Naive B cell (primary cell): ENCODE measurements around the gene NSFL1C. TPM values are rescaled to one million over a fixed set of nuclear protein-coding genes. Genes with fewer than 3 reads are reported as not detected.
"Not testable (repeated sequence)": the region's sequence is repeated elsewhere in the genome, so short reads cannot be mapped to it uniquely, and the experiment has no call there.

ENCODE experiments used
- ATAC-seq, 2 donors: fragments of 150-1000 bp; cut with Tn5 transposase; 2 replicates each; pipeline ENCODE4 v1.10.0; 2021; ENCODE audit warnings: low read depth in 2 of 2, mild to moderate bottlenecking in 2 of 2, moderate library complexity in 2 of 2
- DNase-seq: peaks from one replicate; pipeline ENCODE4 v3.0.0; 2022
- H3K27ac Mint-ChIP-seq, 6 donors: one replicate each; pipeline ENCODE4 v1.8.0; 2020 to 2022; ENCODE audit warnings: mild to moderate bottlenecking in 6 of 6, mixed read lengths in 6 of 6, moderate library complexity in 5 of 6, inconsistent platforms in 2 of 6
- H3K27me3 Mint-ChIP-seq, 3 donors: one replicate each; pipeline ENCODE4 v1.8.0; 2021 to 2022; ENCODE audit warnings: mixed read lengths in 3 of 3, mild to moderate bottlenecking in 1 of 3
- H3K36me3 Mint-ChIP-seq, 2 donors: one replicate each; pipeline ENCODE4 v1.8.0; 2020 to 2022; ENCODE audit warnings: mixed read lengths in 2 of 2, inconsistent platforms in 1 of 2, mild to moderate bottlenecking in 1 of 2
- H3K4me1 Mint-ChIP-seq, 3 donors: one replicate each; pipeline ENCODE4 v1.8.0; 2020 to 2022; ENCODE audit warnings: mixed read lengths in 3 of 3, inconsistent platforms in 1 of 3, mild to moderate bottlenecking in 1 of 3, moderate library complexity in 1 of 3
- H3K4me3 Mint-ChIP-seq, 8 donors: one replicate each; pipeline ENCODE4 v1.8.0; 2020 to 2022; ENCODE audit warnings: mild to moderate bottlenecking in 8 of 8, mixed read lengths in 8 of 8, moderate library complexity in 8 of 8, inconsistent platforms in 2 of 8
- H3K9me3 Mint-ChIP-seq, 7 donors: one replicate each; pipeline ENCODE4 v1.8.0; 2020 to 2022; ENCODE audit warnings: mixed read lengths in 7 of 7, mild to moderate bottlenecking in 5 of 7, inconsistent platforms in 2 of 7, moderate library complexity in 1 of 7
- polyA plus RNA-seq, 6 donors: library from polyadenylated mRNA; unstranded; fragments of 300-500 nt; fragmentation: Illumina TruSeq; gene quantifications; one replicate each; pipeline ENCODE4 v1.2.3, GENCODE V29; 2021; ENCODE audit warnings: low read depth in 6 of 6

Gene NSFL1C
- polyA plus RNA-seq, 6 donors from 2014 or later: 108 to 134 (median 123) TPM

DNA sequence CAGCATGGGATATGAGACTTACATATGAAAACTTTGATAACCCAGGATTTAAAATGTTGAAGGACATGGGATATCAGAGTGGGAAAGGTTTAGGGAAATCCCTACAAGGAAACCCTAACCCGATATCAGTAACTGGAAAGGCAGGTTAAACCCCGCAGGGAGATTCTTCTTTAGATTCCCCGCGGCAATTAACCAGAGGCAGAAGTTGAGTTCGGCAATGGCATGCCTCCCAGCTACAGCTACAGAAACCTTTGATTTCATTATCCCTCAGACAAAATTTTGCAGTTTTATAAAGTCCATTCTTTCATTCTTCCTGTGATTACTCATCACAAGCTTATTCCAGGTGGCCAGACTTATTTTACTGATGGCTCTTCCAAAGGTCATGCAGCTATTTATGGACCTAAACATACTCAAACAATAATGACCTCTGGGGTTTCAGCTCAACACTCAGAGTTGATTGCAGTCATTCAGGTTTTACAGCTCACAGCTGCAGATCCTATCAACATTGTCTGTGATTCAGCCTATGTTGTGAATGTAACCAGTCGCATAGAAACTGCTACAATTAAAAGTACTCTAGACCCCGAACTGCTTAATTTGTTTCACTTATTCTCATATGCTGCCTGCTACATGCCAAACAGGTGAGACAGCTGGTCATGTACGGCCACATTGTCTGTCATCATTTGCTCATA, 66.8 kb downstream of the NSFL1C start:
- ATAC-seq: not testable (repeated sequence)
- peaks cover 11 to 15% (median 12%) of the 10 kb centered on the region in 3 donors for H3K27me3 Mint-ChIP-seq

DNA sequence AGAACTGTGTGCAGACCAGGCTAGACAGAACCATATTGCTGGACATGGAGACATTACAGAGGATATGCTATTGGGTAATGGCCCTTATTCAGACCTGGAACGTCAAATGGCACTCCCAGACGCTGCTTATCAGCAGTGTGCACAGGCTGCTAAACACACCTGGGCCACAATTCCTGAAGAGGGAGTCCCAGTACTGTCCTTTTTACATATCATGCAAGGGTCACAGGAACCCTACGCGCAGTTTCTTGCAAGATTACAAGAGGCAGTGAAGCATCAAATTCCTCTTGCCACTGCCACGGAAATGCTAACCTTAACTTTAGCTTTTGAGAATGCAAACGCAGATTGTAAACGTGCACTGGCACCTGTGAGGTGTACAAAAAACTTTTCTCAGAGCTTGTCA, 68.5 kb downstream of the NSFL1C start:
- peaks cover 26 to 59% (median 36%) of the 10 kb centered on the region in 3 donors for H3K4me1 Mint-ChIP-seq
- not testable (repeated sequence) for H3K36me3 Mint-ChIP-seq, DNase-seq, H3K9me3 Mint-ChIP-seq
- peak overlapping the region in 1 of 6 donors; percentile 11 for H3K27ac Mint-ChIP-seq
- H3K27me3 Mint-ChIP-seq: peaks cover 8 to 10% (median 8%) of the 10 kb centered on the region in 3 donors
- H3K4me3 Mint-ChIP-seq: peak overlapping the region in 3 of 8 donors; percentile 2 to 28 (median 9)
- ATAC-seq: peak; percentile 8 to 18

More for the DNA sequence above, 66.8 kb downstream of the NSFL1C start:
- not testable (repeated sequence) for H3K27ac Mint-ChIP-seq, H3K4me3 Mint-ChIP-seq, H3K9me3 Mint-ChIP-seq, H3K36me3 Mint-ChIP-seq, DNase-seq
- H3K4me1 Mint-ChIP-seq: peaks cover 12 to 43% (median 20%) of the 10 kb centered on the region in 3 donors

DNA sequence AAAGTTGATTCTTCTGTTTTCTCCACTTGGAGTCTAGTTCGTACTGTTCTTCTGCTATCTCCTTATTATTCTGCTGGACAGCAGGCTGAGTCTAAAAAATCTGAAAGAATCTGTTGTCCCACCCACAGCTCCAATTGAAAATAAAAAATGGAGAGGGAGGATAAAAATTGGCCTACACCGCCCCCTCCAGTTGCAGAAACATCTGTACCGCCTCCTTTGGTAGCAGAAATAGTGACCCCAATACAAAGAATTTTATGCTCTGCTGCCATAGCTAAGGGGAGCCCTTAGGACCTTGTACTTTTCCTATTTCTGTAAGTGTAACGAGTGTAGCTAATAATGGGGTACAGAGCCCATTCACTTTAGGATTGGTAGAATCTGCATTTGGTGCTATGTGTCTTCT, 68.9 kb downstream of the NSFL1C start:
- Mint-ChIP-seq H3K4me1 (peaks cover 27 to 61% (median 39%) of the 10 kb centered on the region in 3 donors), H3K27me3 (peaks cover 5 to 8% (median 5%) of the 10 kb centered on the region in 3 donors)

DNA sequence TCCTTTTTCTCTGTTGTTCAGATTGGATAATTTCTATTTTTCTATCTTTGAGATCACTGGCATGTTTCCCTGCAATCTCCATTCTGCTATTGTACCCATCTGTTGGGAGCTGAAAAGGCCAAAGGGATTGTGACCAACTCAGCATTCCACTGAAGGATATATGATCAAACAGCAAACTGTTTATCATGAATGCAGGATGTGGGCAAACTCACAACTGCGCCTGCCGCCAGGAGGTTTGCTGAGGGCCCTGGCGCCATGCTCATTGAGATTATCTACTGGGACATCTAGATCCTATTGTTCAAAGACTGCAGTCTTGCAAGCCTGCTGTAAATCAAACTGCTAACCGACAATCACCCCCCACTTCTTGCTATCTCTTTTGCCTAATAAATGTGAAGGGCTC, 69.9 kb downstream of the NSFL1C start:
- Mint-ChIP-seq H3K4me1 (peaks cover 26 to 64% (median 43%) of the 10 kb centered on the region in 3 donors), H3K27ac (peak overlapping the region in 4 of 6 donors; percentile 18 to 93 (median 56)), H3K36me3 (no peaks in the 10 kb centered on the region), H3K27me3 (no peaks in the 10 kb centered on the region), H3K9me3 (peaks cover 0 to 2% (median 0%) of the 10 kb centered on the region in 7 donors), H3K4me3 (peak overlapping the region in 2 of 8 donors; percentile 20 to 68)
- DNase-seq: no peak
- no peak for ATAC-seq

More for the DNA sequence above, 68.9 kb downstream of the NSFL1C start:
- ATAC-seq: no peak
- Mint-ChIP-seq H3K4me3 (peak overlapping the region in 1 of 8 donors; percentile 2), H3K27ac (peak overlapping the region in 1 of 6 donors; percentile 11), H3K9me3 (peaks cover 0 to 2% (median 0%) of the 10 kb centered on the region in 7 donors), H3K36me3 (no peaks in the 10 kb centered on the region)
- no peak for DNase-seq

DNA sequence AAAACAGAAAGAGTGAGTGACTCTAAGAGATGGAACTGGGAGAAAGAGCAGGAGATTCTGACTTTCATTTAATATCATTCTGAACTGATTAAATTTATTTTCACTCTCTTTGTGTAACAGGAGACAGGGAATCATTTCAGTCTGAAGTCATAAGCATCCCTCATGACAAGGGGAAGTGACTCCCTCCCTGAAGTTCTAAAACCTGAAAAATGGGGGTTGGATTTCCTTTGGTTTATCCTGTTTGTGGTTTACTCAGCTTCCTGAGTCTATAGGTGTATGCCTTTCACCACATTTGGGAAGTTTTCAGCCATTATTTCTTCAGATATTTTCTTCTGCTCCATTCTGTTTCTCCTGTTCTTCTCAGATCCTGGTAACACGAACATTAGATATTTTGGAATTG, 70.4 kb downstream of the NSFL1C start:
- peak overlapping the region in 2 of 6 donors; percentile 20 to 22 for H3K27ac Mint-ChIP-seq
- peaks cover 0 to 2% (median 0%) of the 10 kb centered on the region in 7 donors for H3K9me3 Mint-ChIP-seq
- H3K4me3 Mint-ChIP-seq: peak overlapping the region in 1 of 8 donors; percentile 68
- DNase-seq (no peak), ATAC-seq (no peak)
- H3K36me3 Mint-ChIP-seq: no peaks in the 10 kb centered on the region
- no peaks in the 10 kb centered on the region for H3K27me3 Mint-ChIP-seq
- H3K4me1 Mint-ChIP-seq: peaks cover 31 to 69% (median 48%) of the 10 kb centered on the region in 3 donors

DNA sequence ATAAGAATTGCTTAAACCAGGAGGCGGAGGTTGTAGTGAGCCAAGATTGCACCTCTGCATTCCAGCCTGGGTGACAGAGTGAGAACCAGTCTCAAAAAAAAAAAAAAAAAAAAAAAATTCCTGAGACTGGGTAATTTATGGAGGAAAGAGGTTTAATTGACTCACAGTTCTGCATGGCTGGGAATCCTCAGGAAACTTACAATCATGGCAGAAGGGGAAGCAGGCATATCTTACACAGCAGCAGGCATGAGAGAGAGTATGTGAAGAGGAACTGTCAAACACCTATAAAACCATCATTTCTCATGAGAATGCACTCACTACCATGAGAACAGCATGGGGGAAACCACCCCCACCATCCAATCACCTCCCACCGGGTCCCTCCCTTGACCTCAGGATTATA, 72.0 kb downstream of the NSFL1C start:
- peak overlapping the region; percentile 70 to 99 (median 88) for H3K27ac Mint-ChIP-seq
- H3K4me1 Mint-ChIP-seq: peaks cover 46 to 84% (median 63%) of the 10 kb centered on the region in 3 donors
- H3K4me3 Mint-ChIP-seq: peak overlapping the region in 4 of 8 donors; percentile 35 to 80 (median 62)
- DNase-seq (no peak), ATAC-seq (no peak)
- H3K36me3 Mint-ChIP-seq: no peaks in the 10 kb centered on the region
- H3K9me3 Mint-ChIP-seq: peaks cover 0 to 2% (median 0%) of the 10 kb centered on the region in 7 donors
- H3K27me3 Mint-ChIP-seq: no peaks in the 10 kb centered on the region

DNA sequence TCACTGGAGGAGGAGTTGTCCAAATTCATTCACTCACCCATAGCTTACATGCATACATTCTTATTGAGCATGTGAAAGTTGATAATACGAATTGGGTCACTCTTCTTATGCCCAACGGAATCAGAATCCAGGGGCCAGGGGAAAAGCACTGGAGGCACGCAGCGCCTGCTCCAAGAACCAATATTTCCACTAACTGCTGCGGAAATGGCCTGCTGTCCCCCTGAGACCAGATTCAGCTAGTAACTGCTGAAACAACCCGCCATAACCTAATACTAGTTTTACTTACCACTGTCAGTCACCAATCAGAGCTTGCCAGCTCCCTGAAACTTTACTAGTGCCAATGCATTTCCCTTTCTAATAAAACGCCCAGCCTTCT, 73.2 kb downstream of the NSFL1C start:
- ATAC-seq: no peak
- Mint-ChIP-seq H3K27me3 (no peaks in the 10 kb centered on the region), H3K9me3 (peaks cover 0 to 2% (median 0%) of the 10 kb centered on the region in 7 donors), H3K4me1 (peaks cover 57 to 87% (median 68%) of the 10 kb centered on the region in 3 donors), H3K27ac (peak overlapping the region; percentile 88 to 100 (median 99)), H3K36me3 (no peaks in the 10 kb centered on the region), H3K4me3 (peak overlapping the region; percentile 77 to 97 (median 94))
- no peak for DNase-seq

DNA sequence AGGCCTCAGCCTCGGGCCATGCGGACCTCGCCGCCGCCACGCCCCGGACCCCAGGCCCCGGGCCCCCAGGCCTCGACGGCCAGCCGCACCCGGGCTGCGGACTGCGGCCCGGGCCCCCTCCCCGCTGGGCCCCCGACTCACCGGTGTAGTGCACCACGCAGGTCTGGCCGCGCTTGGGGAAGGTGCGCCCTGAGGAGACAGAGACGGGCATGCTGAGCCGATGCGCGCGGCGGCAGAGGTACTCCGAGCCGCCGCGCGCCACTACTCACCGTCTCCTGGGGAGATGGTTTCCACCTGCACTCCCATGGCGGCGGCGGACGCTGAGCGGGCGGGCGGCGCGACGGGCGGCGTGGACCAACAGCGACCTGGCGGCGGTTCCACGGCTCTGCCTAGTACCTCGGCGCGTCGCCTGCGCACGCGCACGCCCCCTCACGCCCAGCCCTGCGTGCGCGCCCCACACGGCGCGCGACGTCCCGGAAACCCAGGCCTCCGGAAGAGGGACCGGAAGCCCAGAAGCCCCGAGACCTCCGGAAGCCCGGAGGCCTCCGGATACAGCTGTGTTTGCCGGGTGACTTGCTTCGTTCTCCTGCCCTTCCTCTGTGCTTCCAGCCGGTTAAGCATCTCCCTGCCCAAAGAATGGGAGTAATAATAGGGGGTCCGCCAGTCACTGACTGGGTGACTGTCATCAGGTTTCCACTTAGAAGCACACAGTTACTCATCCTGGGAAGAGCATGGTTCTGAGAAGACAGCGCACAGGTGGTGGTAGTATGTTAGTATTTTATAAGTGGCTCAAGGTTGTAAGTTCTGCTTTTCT, 73.7 kb downstream of the NSFL1C start, which contains the start of gene FKBP1A:
TSS of gene FKBP1A (minus strand) at position 362 of the 814 bp plus-strand sequence. CDS start at position 306, 56 bp downstream.
- H3K9me3 Mint-ChIP-seq: peaks cover 0 to 2% (median 0%) of the 10 kb centered on the region in 7 donors
- ATAC-seq (peak; percentile 85 to 87), DNase-seq (peak; percentile 90)
- H3K4me3 Mint-ChIP-seq: peak within 1 kb of the TSS; percentile 77 to 97 (median 94)
- H3K36me3 Mint-ChIP-seq: no peaks in the 10 kb centered on the region
- H3K4me1 Mint-ChIP-seq: peaks cover 61 to 86% (median 74%) of the 10 kb centered on the region in 3 donors
- no peaks in the 10 kb centered on the region for H3K27me3 Mint-ChIP-seq
- H3K27ac Mint-ChIP-seq: peak within 1 kb of the TSS; percentile 88 to 100 (median 99)

DNA sequence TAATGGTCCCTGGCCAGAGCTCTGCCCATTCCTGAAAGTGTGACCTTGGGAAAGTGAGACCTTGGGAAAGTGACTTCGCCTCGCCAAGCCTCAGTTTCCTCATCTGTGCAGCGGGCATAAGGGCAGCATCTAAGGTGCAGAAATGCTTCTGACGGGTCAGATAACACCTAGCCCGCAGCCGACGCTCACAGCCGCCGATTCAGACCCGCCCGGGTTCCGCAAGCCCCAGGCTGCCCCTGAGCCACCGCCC, 74.3 kb downstream of the NSFL1C start:
- ATAC-seq: peak; percentile 1 to 3

More for the DNA sequence above, 74.3 kb downstream of the NSFL1C start:
- Mint-ChIP-seq H3K4me3 (peak overlapping the region; percentile 77 to 94 (median 88)), H3K4me1 (peaks cover 62 to 90% (median 79%) of the 10 kb centered on the region in 3 donors), H3K27me3 (no peaks in the 10 kb centered on the region), H3K27ac (peak overlapping the region in 5 of 6 donors; percentile 84 to 94 (median 88)), H3K9me3 (peaks cover 0 to 2% (median 0%) of the 10 kb centered on the region in 7 donors), H3K36me3 (no peaks in the 10 kb centered on the region)
- no peak for DNase-seq

Other genes starting within 250 kb of the NSFL1C start
- gene RAD21L1, start 240.8 kb downstream of the NSFL1C start, polyA plus RNA-seq: not detected
- gene SNPH, start 200.6 kb downstream of the NSFL1C start, polyA plus RNA-seq: under 1 TPM in 5 of 6 donors, not detected in 1; 0.31 to 0.37 (median 0.35) TPM
- gene SDCBP2, start 137.7 kb downstream of the NSFL1C start, polyA plus RNA-seq: 1 to 10 TPM in 2 of 6 donors, under 1 TPM in 3, not detected in 1; 0.60 to 1.4 (median 0.96) TPM
- gene FKBP1A, start 73.8 kb downstream of the NSFL1C start, polyA plus RNA-seq: 10 to 100 TPM; 56.4 to 80.3 (median 66.4) TPM
- gene SIRPB2, start 24.6 kb upstream of the NSFL1C start, polyA plus RNA-seq: under 1 TPM in 4 of 6 donors, not detected in 2; 0.18 to 0.36 (median 0.22) TPM
- gene SIRPD, start 90.9 kb upstream of the NSFL1C start, polyA plus RNA-seq: not detected
- 1 to 10 TPM in 3 of 6 donors, under 1 TPM in 2, not detected in 1; 0.45 to 2.0 (median 1.9) TPM for gene SIRPB1, start 153.2 kb upstream of the NSFL1C start, polyA plus RNA-seq
- gene SIRPG, start 190.9 kb upstream of the NSFL1C start, polyA plus RNA-seq: 1 to 10 TPM in 2 of 6 donors, under 1 TPM in 2, not detected in 2; 0.22 to 1.3 (median 0.85) TPM